Activated CD8-positive, alpha-beta memory T cell treated with anti-CD3 and anti-CD28 coated beads, Interleukin-2, amount 10 ng/mL, durations not matched to agents 7 days and 5 days (primary cell): ENCODE measurements around the gene RGS5. TPM values are rescaled to one million over a fixed set of nuclear protein-coding genes. Genes with fewer than 3 reads are reported as not detected.

Experiments
- ATAC-seq: fragments of 150-1000 bp; cut with Tn5 transposase; one replicate; pipeline ENCODE4 v1.10.0; 2021; ENCODE audit warnings: moderate library complexity
- CTCF ChIA-PET: fragments of 350-600 bp; sonication (Branson Sonifier 250); formaldehyde crosslinking; loops from one replicate; lab custom pipeline; 2021; ENCODE audit warnings: antibody characterized with exemption; lab: Charles Lee
- DNase-seq: peaks from one replicate; pipeline ENCODE4 v3.0.0-alpha.2; 2020
- H3K27ac Mint-ChIP-seq: one replicate; pipeline ENCODE4 v1.8.0; 2021; ENCODE audit warnings: mild to moderate bottlenecking, mixed read lengths
- H3K27me3 Mint-ChIP-seq: one replicate; pipeline ENCODE4 v1.8.0; 2021; ENCODE audit warnings: mixed read lengths
- H3K36me3 Mint-ChIP-seq: one replicate; pipeline ENCODE4 v1.8.0; 2021; ENCODE audit warnings: mild to moderate bottlenecking, mixed read lengths
- H3K4me1 Mint-ChIP-seq: one replicate; pipeline ENCODE4 v1.8.0; 2021; ENCODE audit warnings: mixed read lengths
- H3K4me3 Mint-ChIP-seq: one replicate; pipeline ENCODE4 v1.8.0; 2021; ENCODE audit warnings: mild to moderate bottlenecking, moderate library complexity, mixed read lengths
- H3K9me3 Mint-ChIP-seq: one replicate; pipeline ENCODE4 v1.8.0; 2022; ENCODE audit warnings: low read depth, mixed read lengths
- total RNA-seq, 2 experiments: library from RNA; stranded (reverse); gene quantifications; one replicate each; pipeline ENCODE4 v1.2.3, GENCODE V29; 2021

RGS5 gene
- total RNA-seq, 2 experiments from 2014 or later = 3.1 to 3.7 TPM

DNA sequence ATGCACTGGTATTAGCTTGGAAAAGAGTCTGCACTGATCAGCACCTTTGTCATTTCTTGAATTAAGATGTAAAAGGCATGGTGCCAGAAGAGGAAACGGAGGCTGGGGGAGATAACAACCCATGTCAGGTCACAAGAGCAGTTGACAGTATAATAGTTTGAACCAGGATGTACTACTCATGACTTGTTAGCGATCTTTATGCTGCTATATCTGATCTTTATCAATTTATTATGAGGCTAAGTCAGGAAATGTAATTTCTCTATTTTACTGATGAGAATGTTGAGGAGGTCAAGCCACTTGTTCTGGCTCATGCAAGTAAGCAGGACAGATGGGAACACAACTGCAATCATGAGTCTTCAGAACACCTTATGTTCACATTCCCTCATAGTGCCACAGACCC is 41.4 kb downstream of the RGS5 start:
- DNase-seq = no peak
- Mint-ChIP-seq H3K4me3 (no peak overlapping the region), H3K9me3 (peaks cover 2% of the 10 kb centered on the region), H3K27ac (no peak overlapping the region), H3K27me3 (no peaks in the 10 kb centered on the region), H3K4me1 (no peaks in the 10 kb centered on the region), H3K36me3 (no peaks in the 10 kb centered on the region)
- CTCF ChIA-PET = no interaction called here
- ATAC-seq = no peak

DNA sequence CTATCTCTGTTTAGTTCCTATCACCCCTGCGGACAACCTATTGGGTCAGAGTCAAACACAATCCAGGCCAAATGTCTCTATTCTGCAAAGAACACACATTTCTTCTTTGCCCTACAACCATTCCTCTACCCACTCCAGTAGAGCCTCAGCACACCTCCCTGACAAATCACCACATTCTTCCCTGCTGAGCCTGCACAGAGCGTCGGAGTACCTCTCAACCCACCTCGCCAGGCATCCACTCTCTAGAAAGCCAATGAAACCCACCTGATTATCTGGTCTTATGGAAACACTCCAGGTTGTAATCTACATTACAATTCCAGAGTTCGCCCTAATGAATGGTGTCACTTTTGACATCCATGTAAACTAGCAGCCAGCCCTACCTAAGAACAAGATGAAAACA is 47.1 kb downstream of the RGS5 start:
- H3K27me3 Mint-ChIP-seq = no peaks in the 10 kb centered on the region
- DNase-seq = no peak
- no peak for ATAC-seq
- CTCF ChIA-PET = no interaction called here
- no peaks in the 10 kb centered on the region for H3K36me3 Mint-ChIP-seq
- no peaks in the 10 kb centered on the region for H3K4me1 Mint-ChIP-seq
- peaks cover 2% of the 10 kb centered on the region for H3K9me3 Mint-ChIP-seq
- no peak overlapping the region for H3K4me3 Mint-ChIP-seq
- H3K27ac Mint-ChIP-seq = no peak overlapping the region

DNA sequence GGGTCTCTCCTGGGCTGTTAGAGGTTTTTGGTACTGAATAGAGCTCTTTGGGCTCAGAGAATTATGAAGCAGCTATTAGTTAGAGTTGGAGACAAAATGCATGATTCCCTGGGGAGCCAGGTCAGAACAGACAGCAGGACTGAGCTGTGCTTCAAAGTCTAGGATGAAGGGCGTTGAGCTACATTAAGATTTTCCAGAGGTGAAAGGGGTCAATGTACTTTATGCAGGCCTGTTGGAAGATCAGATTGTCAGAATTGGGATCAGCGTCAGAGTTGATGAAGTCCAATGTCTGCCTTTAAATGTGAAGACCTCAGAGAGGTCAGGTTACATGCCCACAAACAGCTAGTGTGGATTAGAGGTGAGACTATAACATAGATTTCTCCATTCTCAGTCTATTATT is 53.8 kb downstream of the RGS5 start:
- no peaks in the 10 kb centered on the region for H3K27me3 Mint-ChIP-seq
- no peak for DNase-seq
- H3K36me3 Mint-ChIP-seq = no peaks in the 10 kb centered on the region
- ATAC-seq = no peak
- no peaks in the 10 kb centered on the region for H3K4me1 Mint-ChIP-seq
- no peak overlapping the region for H3K27ac Mint-ChIP-seq
- CTCF ChIA-PET = no interaction called here
- H3K4me3 Mint-ChIP-seq = no peak overlapping the region
- no peaks in the 10 kb centered on the region for H3K9me3 Mint-ChIP-seq

DNA sequence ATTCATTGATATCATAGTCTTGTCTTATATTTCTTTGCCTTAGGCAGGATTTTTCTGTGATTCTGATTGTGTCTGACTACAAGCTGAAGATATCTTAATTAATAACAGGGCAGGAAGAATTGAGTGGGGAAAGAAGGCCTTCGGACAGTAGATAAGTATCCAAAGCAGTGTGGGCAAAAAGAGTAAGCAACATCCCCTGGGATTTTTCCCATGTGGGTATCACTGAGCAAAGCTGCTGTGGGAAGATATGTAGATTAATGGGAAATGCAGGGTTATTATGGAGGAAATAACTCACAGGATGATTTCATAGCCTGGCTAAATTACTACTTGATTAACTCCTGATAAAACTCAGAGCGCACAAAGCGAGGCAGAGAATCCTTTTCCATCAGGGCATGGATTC is 55.7 kb downstream of the RGS5 start:
- no peak for DNase-seq
- Mint-ChIP-seq H3K4me3 (no peak overlapping the region), H3K9me3 (no peaks in the 10 kb centered on the region), H3K4me1 (no peaks in the 10 kb centered on the region), H3K27me3 (no peaks in the 10 kb centered on the region), H3K36me3 (no peaks in the 10 kb centered on the region), H3K27ac (no peak overlapping the region)
- no peak for ATAC-seq
- CTCF ChIA-PET = no interaction called here

DNA sequence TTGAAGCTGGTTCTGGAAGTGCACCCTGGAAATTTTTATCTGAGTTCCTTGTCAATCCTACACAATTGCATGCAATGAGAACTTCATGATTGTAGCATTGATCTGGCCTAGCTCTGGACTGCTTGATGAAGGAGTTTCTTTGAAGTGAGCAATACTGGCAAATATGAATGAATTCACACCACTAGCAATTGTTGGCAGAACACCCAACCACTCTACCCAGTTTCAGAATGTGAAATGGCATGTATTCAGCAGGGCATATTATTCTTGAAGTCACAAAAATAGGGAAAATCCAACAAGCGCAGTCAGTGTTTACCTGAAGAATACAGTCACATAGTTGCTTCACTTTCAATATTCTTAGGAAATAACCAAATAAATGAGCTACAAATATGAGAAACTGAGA is 57.3 kb downstream of the RGS5 start:
- DNase-seq = no peak
- H3K27ac Mint-ChIP-seq = no peak overlapping the region
- CTCF ChIA-PET = no interaction called here
- no peak for ATAC-seq
- H3K4me3 Mint-ChIP-seq = no peak overlapping the region
- H3K9me3 Mint-ChIP-seq = no peaks in the 10 kb centered on the region
- no peaks in the 10 kb centered on the region for H3K36me3 Mint-ChIP-seq
- H3K4me1 Mint-ChIP-seq = no peaks in the 10 kb centered on the region
- H3K27me3 Mint-ChIP-seq = no peaks in the 10 kb centered on the region

DNA sequence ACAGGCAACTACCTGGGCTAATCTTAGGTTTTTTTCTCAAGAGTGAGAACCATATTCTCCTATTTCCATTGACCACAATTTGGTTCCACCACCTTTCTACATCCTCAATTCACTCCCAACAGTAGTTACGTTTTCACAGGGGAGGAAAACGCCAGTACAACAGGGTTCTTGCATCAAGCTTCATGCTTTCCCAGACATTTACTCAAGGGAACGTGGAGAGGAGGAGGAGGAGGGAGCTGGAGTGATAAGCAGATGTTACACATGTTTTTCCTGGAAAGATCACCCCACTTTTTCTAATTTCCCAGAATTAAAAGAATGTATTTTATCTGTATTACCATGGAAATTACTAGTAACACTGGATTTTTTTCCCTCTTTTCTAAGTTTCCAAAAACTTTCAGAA is 58.3 kb downstream of the RGS5 start:
- Mint-ChIP-seq H3K9me3 (no peaks in the 10 kb centered on the region), H3K27me3 (no peaks in the 10 kb centered on the region), H3K4me1 (no peaks in the 10 kb centered on the region), H3K27ac (no peak overlapping the region), H3K4me3 (no peak overlapping the region), H3K36me3 (no peaks in the 10 kb centered on the region)
- no peak for ATAC-seq
- CTCF ChIA-PET = no interaction called here
- DNase-seq = no peak

DNA sequence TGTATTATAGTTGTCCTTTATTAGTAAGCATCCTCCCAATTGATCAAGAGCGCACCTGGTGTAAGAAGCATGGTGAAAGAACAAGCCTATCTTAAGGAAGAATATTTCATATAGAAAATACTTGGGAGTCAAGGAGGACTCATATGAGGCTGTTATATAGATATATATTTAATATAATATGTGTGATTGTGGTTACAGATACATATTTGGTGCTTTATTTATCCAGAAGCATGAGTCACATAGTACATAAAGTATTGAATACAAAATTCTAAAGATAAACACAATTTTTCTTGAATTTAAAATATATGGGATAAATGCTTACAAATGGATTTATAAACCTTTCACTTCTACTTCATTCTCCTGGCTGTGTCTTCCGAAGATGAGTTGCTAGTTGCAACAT is 60.6 kb downstream of the RGS5 start:
- no peak for ATAC-seq
- Mint-ChIP-seq H3K4me1 (no peaks in the 10 kb centered on the region), H3K27me3 (peaks cover 3% of the 10 kb centered on the region), H3K36me3 (no peaks in the 10 kb centered on the region), H3K9me3 (no peaks in the 10 kb centered on the region), H3K4me3 (no peak overlapping the region), H3K27ac (no peak overlapping the region)
- CTCF ChIA-PET = no interaction called here
- no peak for DNase-seq

DNA sequence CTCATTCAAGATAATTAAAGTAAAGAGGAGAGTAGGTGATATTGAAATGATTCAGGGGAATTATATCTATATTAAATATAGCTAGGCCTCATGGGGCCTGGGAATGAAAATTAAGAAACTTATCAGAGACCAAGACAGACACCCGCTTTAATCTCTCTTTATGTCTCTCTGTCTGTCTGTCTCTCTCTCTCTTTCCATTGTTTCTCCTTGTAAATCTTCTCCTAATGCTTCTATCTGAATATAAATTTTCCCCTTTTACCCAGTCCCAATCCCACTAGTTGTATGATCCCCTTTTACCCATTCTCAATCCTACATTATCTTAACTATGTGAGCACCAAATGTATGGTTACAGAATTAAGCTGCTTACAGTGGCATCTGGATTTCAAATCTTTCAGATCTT is 61.2 kb downstream of the RGS5 start:
- no peak for DNase-seq
- Mint-ChIP-seq H3K4me3 (no peak overlapping the region), H3K9me3 (no peaks in the 10 kb centered on the region), H3K36me3 (no peaks in the 10 kb centered on the region), H3K27ac (no peak overlapping the region), H3K27me3 (peaks cover 3% of the 10 kb centered on the region), H3K4me1 (no peaks in the 10 kb centered on the region)
- no peak for ATAC-seq
- CTCF ChIA-PET = no interaction called here

DNA sequence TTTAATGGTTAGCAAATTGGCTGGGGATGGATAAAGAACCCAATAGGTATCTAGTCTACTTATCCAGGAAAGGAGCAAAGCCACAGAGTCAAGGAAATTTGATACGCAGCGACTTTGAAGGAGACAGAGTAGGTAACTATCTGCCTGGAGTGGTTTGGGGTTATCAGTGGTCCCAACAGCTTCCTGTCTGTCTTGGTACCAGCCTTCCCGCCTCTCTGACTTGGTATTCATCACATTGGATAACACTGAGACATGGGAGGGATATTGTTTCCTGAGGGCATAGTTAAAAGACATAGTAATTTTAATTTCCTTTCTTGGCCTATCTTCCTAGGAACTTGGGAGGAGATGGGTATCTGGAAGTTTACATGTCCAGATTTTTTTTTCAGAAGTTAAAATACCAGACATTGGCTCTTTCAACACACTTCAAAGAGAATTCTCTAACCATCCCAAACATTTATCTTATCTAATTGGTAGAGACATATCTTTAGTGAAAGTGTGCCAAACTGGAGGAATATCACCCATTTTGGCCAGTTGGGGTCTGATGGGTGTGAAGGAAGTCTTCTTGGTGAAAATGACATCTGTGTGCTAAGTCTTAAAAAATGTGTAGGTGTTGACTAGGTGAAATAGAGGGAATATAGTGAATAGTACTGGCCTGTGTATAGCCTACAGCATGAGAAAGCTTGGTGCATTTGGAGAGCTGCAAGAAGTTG is 65.0 kb downstream of the RGS5 start:
- DNase-seq (no peak), ATAC-seq (no peak)
- no peak overlapping the region for H3K4me3 Mint-ChIP-seq
- H3K4me1 Mint-ChIP-seq = no peaks in the 10 kb centered on the region
- H3K9me3 Mint-ChIP-seq = no peaks in the 10 kb centered on the region
- H3K36me3 Mint-ChIP-seq = no peaks in the 10 kb centered on the region
- H3K27ac Mint-ChIP-seq = no peak overlapping the region
- peaks cover 9% of the 10 kb centered on the region for H3K27me3 Mint-ChIP-seq
- CTCF ChIA-PET = no interaction called here

DNA sequence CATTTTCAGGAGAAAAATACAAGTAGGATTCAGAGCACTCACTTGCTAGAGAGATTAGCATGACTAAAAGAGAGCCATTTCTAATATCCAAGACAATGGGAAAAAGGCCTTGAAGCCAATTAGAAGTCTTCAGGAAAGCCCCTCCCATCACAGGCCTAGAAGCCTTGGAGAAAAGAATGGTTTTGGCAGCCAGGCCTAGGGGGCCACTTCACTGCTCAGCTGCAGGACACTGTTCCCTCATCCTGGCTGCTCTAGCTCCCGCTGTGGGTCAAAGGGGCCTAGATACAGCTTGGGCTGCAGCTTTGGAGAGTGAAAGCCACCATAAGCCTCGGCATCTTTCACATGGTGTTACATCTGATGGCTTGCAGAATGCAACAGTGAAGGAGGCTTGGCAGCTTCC is 70.7 kb downstream of the RGS5 start:
- H3K4me1 Mint-ChIP-seq = no peaks in the 10 kb centered on the region
- no peak overlapping the region for H3K27ac Mint-ChIP-seq
- CTCF ChIA-PET = no interaction called here
- H3K4me3 Mint-ChIP-seq = no peak overlapping the region
- no peak for DNase-seq
- no peak for ATAC-seq
- H3K27me3 Mint-ChIP-seq = peaks cover 16% of the 10 kb centered on the region
- no peaks in the 10 kb centered on the region for H3K9me3 Mint-ChIP-seq
- no peaks in the 10 kb centered on the region for H3K36me3 Mint-ChIP-seq

DNA sequence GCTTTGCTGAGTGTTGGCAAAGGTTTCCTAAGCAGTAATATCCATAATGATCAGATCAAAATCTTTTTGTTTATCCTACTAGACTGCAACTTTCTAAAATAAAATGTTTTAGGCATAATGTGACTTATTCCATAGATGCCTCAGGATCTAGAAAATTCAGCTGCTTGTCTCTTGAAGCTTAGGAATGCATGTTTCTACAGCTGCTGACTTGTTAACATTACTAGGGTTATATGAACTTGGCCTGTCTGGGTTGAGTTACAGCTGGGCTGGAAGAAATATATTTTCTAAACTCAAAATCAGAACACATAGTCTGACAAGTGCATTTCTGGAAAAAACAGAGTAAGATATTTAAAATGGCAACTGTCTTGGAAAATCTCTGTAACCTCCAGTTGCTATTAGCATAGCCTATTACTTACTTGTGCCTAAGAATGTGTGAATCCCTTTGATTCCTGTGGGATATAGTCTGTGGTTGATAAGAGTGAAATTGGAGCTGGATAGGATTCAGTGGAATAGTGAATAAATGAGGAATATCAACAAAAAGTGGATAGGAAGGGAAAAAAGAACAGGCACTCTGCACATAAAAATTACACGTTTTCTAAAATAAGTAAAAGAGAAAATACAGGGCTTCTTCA is 72.4 kb downstream of the RGS5 start:
- Mint-ChIP-seq H3K4me3 (no peak overlapping the region), H3K9me3 (no peaks in the 10 kb centered on the region), H3K27ac (no peak overlapping the region), H3K36me3 (no peaks in the 10 kb centered on the region), H3K27me3 (peaks cover 20% of the 10 kb centered on the region), H3K4me1 (no peaks in the 10 kb centered on the region)
- DNase-seq = no peak
- ATAC-seq = no peak
- CTCF ChIA-PET = no interaction called here

DNA sequence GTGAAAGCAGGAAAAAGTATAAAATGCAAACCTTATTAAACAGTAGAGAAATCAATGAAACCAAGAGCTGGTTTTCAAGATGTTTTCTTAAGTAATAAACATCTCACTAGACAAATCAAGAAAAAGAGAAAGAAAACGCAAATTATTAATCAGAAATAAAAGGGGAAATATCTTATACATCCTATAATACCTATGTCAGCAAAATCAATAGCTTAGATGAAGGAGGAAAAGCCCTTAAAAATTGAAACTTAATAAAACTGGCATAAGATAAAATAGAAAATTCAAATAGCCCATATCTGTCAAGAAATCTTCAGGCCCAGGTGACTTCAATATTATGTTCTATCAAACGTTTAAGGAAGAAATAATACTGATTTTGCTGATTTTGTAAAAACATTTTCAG is 74.4 kb downstream of the RGS5 start:
- ATAC-seq (no peak), DNase-seq (no peak)
- Mint-ChIP-seq H3K27ac (no peak overlapping the region), H3K9me3 (no peaks in the 10 kb centered on the region), H3K36me3 (no peaks in the 10 kb centered on the region), H3K4me1 (no peaks in the 10 kb centered on the region), H3K27me3 (peaks cover 18% of the 10 kb centered on the region), H3K4me3 (no peak overlapping the region)
- CTCF ChIA-PET = no interaction called here

DNA sequence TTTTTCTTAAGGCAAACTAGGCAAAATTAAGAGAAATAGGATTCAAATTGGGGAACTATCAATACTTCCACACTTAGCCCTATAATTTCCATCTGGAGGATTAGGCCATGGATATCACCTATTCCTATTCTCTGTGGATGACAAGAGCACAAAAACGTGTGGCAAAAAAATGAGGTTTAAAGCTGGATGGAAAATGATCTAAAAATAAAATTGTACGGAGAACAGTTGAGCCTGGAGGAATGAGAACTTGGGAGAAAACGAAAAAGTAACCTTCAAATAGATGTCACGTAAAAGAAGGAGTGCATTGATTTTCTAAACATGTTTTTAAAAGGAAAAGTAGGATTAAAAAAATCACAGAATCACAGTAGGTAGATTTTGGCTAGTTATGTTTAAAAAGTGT is 77.9 kb downstream of the RGS5 start:
- no peaks in the 10 kb centered on the region for H3K36me3 Mint-ChIP-seq
- CTCF ChIA-PET = no interaction called here
- no peak for ATAC-seq
- H3K4me3 Mint-ChIP-seq = no peak overlapping the region
- no peak for DNase-seq
- H3K9me3 Mint-ChIP-seq = no peaks in the 10 kb centered on the region
- no peak overlapping the region for H3K27ac Mint-ChIP-seq
- H3K4me1 Mint-ChIP-seq = no peaks in the 10 kb centered on the region
- peaks cover 16% of the 10 kb centered on the region for H3K27me3 Mint-ChIP-seq

DNA sequence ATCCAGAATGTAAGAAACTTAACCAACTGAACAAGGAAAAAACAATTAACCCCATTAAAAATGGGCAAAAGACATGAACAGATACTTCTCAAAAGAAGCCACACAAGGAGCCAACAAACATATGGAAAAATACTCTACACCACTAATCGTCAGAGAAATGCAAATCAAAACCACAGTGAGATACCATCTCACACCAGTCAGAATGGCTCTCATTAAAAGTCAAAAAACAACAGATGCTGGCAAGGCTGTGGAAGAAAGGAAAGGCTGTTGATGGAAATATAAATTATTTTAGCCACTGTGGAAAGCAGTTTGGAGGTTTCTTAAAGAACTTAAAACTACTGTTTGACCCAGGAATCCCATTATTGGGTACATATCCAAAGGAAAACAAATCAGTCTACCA is 82.3 kb downstream of the RGS5 start:
- ATAC-seq (no peak), DNase-seq (no peak)
- H3K4me1 Mint-ChIP-seq = no peaks in the 10 kb centered on the region

More for the DNA sequence above, 82.3 kb downstream of the RGS5 start:
- Mint-ChIP-seq H3K27me3 (peaks cover 7% of the 10 kb centered on the region), H3K36me3 (no peaks in the 10 kb centered on the region), H3K9me3 (no peaks in the 10 kb centered on the region), H3K27ac (no peak overlapping the region), H3K4me3 (no peak overlapping the region)
- CTCF ChIA-PET = no interaction called here
